NCI-H526 (cell line): Measurements from ENCODE around the gene TECR.
"Not testable (repeated sequence)": the region's sequence is repeated elsewhere in the genome, so short reads cannot be mapped to it uniquely, and the experiment has no call there.

Experiments
- DNase-seq, 2 experiments: peaks; one replicate each; lab custom pipeline; 2025; lab: John Stamatoyannopoulos, UW

Gene TECR

GRCh38 chr19:14561249-14561648, 31.9 kb downstream of the TECR start:
- DNase-seq = no peak

GRCh38 chr19:14561847-14562351, 32.5 kb downstream of the TECR start:
- DNase-seq = no peak

- no peak for DNase-seq
Measured at GRCh38 chr19:14562660-14563589, 33.5 kb downstream of the TECR start.

- DNase-seq = no peak
Measured at GRCh38 chr19:14563590-14563926, 34.2 kb downstream of the TECR start.

DNA sequence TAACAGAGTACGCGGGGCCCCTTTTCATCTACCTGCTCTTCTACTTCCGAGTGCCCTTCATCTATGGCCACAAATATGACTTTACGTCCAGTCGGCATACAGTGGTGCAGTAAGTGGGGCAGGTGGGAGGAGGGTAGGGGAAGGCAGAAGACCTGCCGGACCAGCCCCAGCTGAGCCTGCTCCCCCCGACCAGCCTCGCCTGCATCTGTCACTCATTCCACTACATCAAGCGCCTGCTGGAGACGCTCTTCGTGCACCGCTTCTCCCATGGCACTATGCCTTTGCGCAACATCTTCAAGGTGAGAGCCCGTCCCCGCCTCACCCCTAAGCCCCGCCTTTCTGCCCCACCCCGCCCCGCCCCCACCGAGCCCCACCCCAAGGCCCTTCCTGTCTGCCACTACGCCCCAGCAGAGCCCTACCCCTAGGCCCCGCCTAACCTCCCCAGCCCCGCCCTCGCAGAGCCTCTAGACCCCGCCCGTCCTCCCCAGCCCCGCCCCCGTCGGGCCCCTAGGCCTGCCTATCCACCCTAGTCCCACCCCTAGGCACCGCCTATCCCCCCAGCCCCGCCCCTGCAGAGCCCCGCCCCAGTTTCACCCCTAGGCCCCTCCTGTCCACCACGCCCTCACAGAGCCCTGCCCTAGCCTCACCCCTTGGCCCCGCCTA, 34.7 kb downstream of the TECR start:
- DNase-seq = peak in 1 of 2 experiments; percentile 61

GRCh38 chr19:14564652-14565297, 35.4 kb downstream of the TECR start:
- not testable (repeated sequence) for DNase-seq

DNA sequence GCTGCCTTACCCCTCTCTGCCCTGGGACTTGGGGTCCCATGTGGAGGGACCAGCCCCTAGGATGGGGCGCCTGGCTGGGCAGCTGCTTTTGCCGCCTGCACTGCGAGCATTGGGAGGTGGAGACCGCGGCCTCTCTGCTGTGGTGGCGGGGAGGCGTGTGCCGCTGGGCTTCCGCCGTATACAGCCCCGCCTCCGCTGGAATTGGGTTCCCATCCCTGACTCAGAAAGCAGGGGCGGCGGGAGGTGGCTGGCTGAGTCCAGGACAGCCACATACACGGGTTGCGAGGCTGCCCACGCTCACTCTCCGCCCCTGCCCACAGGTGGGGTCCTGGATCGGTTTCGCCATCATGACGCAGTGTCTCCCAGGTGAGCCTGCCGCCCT, 35.9 kb downstream of the TECR start:
- DNase-seq = no peak

DNA sequence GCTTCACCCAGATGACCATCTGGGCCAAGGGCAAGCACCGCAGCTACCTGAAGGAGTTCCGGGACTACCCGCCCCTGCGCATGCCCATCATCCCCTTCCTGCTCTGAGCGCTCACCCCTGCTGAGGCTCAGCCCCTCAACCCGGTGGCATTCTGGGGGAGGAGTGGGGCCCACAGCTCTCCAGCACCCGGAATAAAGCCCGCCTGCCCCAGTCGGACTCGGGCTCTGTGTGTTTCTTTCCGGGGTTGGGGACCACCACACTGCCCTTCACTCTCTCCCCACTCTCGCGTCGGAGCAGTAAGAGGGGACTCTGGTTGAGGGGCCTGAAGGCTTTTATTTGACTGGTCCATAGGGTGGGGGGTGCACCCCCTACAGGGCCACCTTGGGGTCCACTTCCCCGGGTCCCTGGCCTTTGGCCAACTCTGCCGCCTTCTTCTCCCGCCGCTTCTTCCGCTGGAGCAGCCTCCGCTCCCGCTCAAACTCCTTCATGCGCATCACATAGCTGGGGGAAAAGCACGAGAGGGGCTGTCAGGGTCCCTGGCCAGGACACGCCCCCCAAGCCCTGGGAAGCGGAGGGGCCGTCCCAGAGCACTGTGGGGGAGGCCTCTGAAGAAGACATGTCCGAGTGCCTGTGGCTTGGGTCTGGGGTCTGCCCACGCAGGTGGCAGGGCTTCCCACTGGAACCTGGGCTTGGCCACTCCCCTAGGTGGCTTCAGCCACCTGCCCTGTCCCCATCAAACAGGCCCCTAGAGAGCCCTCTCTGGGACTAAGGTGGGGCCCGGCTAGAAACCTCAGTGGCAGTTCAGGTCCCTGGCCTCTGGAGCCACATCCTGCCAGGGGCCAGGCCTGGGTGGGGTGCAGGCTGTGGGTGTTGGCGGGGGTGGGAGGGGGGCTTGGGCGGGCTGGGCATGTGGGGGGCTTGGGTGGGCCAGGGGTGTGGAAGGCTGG, 36.6 kb downstream of the TECR start:
- no peak for DNase-seq

DNA sequence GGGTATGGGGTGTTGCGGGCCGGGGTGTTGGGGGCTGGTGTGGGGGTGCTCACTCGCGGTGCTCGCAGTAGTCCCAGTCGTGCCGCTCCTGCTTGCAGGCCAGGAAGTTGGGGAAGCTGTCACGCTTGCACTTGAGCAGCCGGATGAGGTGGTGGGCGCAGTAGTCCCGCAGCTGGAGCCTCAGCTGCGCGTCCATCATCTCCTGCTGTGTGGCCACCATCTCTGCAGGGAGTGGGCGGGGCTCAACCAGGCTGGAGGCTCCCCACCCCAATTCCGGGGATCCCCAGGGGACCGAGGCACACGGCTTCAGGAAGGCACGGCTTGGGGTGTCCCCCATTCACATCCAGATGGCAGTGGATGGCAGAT, 37.3 kb downstream of the TECR start:
- DNase-seq = no peak

GRCh38 chr19:14567079-14567478, 37.7 kb downstream of the TECR start:
- no peak for DNase-seq

DNA sequence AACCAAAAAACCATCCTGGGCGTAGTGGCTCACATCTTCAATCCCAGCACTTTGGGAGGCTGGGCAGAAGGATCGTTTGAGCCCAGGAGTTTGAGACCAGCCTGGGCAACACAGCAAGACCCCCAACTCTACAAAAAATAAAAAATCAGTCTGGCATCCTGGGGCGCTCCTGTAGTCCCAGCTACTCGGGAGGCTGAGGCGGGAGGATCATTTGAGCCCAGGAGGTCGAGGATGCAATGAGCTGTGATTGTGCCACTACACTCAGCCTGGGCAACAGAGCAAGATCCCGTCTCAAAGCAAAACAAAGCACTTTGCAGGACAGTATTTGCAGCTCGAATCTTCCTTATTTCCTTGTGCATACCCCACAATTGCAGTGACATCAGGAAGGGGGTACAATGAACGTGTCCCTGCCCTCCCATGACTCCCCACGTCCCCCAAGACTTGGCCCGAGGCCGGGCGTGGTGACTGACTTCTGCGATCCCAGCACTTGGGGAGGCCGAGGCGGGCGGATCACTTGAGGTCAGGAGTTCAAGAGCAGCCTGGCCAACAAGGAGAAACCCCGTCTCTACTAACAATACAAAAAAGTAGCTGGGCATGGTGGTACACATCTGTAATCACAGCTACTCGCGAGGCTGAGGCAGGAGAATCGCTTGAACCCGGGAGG, 41.6 kb downstream of the TECR start:
- DNase-seq = no peak

DNA sequence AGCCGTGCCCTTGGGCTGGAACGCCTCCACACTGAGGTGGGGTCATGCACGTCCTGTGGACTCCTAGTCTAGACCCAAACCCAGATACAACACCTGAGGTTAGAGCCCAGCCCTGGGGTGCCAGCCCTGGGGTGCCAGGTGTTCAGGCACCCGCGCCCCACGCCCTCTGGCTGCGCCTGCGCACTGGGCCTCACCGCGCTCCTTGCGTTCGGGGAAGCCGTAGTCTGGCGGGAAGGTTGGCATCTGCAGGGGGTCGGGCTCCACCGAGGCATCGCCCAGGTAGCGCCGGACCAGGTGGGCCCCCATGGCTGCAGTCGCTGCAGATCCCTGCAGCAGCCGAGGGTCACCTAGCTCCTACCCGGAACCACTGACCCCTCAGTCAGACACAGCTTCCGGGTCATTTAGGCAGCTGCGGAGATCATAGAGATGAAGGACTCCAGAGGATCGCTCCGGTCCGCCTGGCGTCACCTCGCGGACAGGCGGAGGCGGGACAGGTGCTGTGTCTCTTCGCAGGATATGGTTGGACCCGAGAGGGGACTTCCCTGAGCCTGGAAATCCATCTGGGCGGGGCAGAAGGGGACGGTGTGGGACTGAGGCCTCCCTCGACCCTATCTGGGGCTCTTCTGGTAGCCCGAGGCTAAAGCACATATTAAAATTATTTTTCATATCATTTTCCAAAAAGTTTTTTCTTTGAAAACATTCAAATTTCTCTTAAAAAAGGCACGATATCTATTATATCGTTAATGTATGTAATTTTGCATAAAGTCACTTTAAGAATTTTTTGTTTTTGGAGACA, 42.5 kb downstream of the TECR start, which contains the start of gene NDUFB7:
TSS of gene NDUFB7 (minus strand) at position 372 of the 796 bp plus-strand sequence. CDS start at position 306, 66 bp downstream.
- peak; percentile 89 to 93 for DNase-seq

GRCh38 chr19:14575428-14575980, 46.1 kb downstream of the TECR start:
- DNase-seq = no peak

GRCh38 chr19:14576363-14576762, 47.0 kb downstream of the TECR start:
- DNase-seq = peak; percentile 76 to 87

- no peak for DNase-seq
Measured at GRCh38 chr19:14577264-14577663, 47.9 kb downstream of the TECR start.

GRCh38 chr19:14577885-14578427, 48.6 kb downstream of the TECR start:
- no peak for DNase-seq

GRCh38 chr19:14580623-14581237, 51.3 kb downstream of the TECR start:
- DNase-seq = no peak

GRCh38 chr19:14582894-14583340, 53.5 kb downstream of the TECR start, which contains the start of gene CLEC17A:
Gene CLEC17A, plus strand, starts transcription at chr19:14583084. Its CDS starts 77 bp downstream, at chr19:14583161.
- DNase-seq = peak; percentile 35 to 69

- DNase-seq = not testable (repeated sequence)
Measured at GRCh38 chr19:14584372-14584771, 55.0 kb downstream of the TECR start.
